ELR (cell line): ENCODE results near the gene ITGB1BP1.

Experiments
- DNase-seq: peaks from one replicate; pipeline ENCODE4 v3.0.0-alpha.2; 2015; ENCODE audit warnings: low read depth

The ITGB1BP1 gene

DNA sequence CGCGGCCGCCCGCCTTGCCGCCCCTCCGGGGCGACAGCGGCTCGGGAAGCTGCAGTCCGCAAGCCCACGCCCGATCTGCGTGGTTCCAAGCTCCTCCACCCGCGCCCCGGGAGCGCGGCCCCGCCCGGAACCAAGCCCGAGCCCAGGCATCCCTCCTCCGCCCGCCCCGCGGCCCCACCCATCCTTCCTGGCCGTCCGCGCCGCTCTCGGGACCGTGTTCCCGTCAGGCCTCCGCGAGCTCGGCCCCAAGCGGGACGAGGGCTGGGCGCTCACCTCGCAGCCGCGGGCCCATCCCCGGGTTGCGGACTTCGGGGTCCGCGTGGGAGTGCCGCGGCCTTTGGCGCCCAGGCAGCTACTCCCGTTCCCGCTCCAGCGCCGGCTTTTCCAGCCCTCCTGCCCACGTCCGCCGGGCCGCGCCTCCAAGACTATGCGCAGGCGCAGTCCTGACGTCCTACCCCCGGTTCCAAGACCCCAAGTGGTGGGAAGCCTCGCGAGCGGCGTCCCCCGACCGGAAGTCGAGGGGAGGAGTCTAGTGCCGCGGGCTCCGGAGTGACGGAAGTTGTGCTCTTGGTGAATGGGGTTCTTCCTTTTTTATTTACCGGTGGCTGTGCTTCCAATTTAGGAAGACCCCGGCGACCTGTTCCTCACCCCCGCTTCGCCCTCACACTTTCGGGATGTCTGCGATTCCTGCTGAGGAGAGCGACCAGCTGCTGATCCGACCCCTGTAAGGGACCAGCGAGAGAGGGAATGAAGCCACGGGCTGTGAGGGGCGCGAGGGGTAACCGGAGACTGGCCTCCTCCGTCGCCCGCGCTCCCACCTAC is at the start of gene ITGB1BP1, which contains the start of gene CPSF3:
Gene ITGB1BP1 (minus strand): TSS at position 429 of the 822 bp plus-strand sequence. CDS start 4,831 bp downstream, outside the sequence.
Gene CPSF3 (plus strand): TSS at position 555 of the 822 bp plus-strand sequence. CDS start 120 bp downstream, at position 675.
- DNase-seq: peak; percentile 97

DNA sequence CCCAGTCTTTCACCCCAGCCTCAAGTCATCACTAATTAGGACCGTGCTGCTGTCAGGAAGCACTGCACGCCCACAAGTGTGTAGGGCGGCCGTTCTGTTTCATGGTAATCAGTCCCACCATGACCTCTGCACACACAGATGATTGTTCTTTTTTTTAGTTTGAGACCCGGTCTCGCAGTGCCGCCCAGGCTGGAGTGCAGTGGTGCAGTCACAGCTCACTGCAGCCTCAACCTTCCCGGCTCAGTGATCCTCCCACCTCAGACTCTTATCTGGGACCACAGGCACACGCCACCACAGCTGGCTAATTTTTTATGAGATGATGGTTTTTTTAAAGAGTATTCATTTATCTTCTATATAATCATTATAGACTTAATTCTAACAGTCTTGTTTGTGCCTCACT is 49.2 kb upstream of the ITGB1BP1 start:
- DNase-seq: no peak

- no peak for DNase-seq
Measured at GRCh38 chr2:9471206-9471605, 47.9 kb upstream of the ITGB1BP1 start.

GRCh38 chr2:9467687-9468086 is 44.4 kb upstream of the ITGB1BP1 start:
- DNase-seq: no peak

GRCh38 chr2:9466147-9466683 is 42.9 kb upstream of the ITGB1BP1 start:
- DNase-seq: no peak

GRCh38 chr2:9465170-9465569 is 41.8 kb upstream of the ITGB1BP1 start:
- no peak for DNase-seq

GRCh38 chr2:9463698-9464034 is 40.3 kb upstream of the ITGB1BP1 start:
- DNase-seq: peak; percentile 54

- no peak for DNase-seq
Measured at GRCh38 chr2:9462886-9463697, 39.8 kb upstream of the ITGB1BP1 start.

- DNase-seq: no peak
Measured at GRCh38 chr2:9462313-9462712, 39.0 kb upstream of the ITGB1BP1 start.

- no peak for DNase-seq
Measured at GRCh38 chr2:9461079-9461478, 37.8 kb upstream of the ITGB1BP1 start.

DNA sequence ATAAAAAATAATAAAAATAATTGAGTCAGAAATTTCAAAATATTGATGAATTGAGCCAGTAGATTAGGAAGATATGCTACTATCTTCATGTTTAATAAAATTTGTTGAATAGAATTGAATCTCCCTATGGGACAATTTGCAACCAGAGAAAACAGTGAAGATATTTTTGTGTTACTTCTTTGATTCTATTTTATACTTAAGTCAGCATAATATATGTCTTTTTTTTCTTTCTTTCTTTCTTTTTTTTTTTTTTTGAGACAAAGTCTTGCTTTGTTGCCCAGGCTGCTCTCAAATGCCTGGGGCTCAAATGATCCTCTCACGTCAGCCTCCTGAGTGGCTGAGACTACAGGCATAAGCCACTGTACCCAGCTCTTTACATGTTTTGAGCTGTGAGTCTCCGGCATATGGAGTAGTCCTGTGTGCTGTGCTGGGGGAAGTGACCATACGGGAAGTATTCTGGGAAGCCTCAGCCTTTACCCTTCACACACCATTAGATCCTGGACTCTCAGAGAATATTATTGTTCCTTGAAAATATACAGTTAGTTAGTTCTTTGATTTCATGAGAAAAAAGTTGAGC is 37.2 kb upstream of the ITGB1BP1 start:
- no peak for DNase-seq

DNA sequence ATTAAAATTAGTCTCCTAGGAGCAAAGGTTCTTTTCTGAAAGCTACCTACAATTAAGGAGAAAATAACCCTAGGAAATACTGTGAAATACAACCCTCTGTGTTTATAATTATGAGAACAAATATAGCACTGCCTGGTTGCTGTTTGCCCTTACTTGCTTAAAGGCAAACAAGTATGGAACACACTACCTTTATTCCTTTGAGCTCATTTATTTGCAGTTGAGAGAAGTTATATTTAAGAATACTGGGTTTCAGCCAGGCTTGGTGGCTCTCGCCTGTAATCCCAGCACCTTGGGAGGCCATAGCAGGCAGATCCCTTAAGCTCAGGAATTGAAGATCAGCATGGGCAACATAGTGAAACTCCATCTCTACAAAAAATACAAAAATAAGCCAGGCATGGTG is 27.9 kb upstream of the ITGB1BP1 start:
- DNase-seq: no peak

- DNase-seq: no peak
Measured at GRCh38 chr2:9445089-9445488, 21.8 kb upstream of the ITGB1BP1 start.

DNA sequence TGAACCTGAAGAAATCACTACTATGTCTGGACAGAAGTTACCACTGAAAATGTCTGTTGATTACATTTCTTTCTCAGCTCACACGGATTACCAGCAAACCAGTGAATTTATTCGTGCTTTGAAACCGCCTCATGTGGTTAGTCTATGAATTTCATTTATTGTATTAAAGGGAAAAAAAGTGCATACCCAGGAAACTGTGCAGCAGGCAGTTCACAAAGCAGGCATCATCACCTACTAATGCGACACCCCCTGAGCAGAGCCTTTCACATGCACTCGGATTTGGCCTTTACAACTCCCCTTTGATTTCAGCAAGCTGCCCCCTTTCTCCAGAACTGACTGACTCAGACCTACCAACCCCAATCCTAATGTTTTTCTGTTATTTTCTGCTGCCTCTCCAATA is 20.2 kb upstream of the ITGB1BP1 start:
- DNase-seq: no peak

DNA sequence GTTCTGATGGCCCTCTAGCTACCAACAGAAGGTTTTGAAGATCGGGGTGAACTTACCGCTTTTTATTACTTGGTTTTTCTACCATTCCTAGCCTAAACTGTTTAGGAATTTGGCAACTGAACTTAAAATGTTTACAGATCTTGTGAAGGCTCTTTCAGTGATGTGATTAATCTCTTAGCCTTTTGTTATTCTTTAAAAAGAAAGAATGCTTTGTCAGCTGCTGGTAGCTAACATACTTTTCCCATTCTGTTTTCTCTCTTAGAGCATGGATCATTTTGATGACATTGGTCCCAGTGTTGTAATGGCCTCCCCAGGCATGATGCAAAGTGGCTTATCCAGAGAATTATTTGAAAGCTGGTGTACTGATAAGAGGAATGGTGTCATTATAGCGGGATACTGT is 18.2 kb upstream of the ITGB1BP1 start:
- DNase-seq: no peak

DNA sequence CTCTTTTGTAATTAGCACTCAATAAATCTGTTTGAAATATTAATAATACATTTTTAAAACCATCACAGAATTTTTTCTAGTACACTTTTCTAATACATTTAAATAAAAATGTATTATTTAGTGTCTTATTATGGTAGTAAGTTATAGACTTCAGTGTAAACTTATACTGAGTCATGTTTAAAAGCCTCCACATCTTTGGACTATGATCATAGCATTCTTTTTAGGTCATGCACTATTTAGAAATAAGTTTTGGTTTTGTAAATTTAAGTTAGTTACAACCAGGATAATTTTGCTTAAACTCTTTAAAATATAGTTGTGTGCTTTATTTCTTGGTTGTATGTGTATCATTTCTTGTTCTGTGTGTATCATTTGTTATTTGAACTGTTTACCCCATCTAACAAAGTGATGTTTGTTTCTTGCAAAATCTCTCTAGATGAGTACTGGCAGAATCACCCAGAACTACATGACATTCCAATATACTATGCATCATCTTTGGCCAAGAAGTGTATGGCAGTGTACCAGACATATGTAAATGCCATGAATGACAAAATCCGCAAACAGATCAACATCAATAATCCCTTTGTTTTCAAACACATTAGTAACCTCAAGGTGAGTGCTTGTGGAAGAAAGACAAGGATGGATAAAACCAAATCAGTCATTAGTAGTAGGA is 16.9 kb upstream of the ITGB1BP1 start:
- DNase-seq: peak; percentile 73

GRCh38 chr2:9439536-9439935 is 16.2 kb upstream of the ITGB1BP1 start:
- peak; percentile 29 for DNase-seq

- no peak for DNase-seq
Measured at GRCh38 chr2:9434489-9434888, 11.2 kb upstream of the ITGB1BP1 start.

DNA sequence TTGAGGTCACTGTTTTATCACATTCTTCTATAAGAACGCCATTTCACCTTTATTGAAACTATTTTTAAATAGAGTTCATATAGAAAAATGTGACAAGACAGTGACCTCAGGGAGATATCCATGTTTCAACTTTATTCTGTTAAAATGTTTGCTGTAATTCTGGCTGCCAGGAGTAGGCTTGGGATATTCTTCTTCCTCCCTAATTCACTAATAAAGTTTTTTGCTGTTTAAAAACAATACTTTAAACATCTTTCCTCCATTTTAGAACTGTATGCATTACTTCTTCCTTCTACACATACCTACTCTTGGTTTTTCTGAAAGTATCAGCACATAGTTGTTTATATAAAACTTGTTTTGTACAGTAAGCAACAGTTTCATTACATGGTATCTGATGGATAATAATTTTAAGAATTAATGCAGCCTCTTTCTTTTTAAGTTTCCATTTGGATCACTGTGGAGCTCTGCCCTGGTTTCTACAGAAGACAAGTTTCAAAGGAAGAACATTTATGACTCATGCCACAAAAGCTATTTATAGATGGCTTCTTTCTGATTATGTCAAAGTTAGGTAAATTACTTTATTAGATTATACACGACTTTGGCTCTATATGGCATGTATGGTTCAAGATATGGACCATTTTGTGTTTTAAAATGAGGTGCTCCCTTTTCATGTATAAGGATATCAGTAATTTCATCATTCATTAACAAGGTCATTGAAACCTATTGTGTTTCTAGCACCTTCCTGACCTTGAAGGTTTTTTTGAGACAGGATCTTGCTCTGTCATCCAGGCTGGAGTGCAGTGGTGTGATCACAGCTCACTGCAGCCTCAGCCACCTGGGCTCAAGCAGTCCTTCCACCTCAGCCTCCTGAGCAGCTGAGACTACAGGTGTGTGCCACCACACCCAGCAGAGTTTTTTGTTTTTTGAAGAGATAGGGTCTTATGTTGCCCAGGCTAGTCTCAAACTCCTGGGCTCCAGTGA is 7.3 kb upstream of the ITGB1BP1 start:
- DNase-seq: peak; percentile 32

DNA sequence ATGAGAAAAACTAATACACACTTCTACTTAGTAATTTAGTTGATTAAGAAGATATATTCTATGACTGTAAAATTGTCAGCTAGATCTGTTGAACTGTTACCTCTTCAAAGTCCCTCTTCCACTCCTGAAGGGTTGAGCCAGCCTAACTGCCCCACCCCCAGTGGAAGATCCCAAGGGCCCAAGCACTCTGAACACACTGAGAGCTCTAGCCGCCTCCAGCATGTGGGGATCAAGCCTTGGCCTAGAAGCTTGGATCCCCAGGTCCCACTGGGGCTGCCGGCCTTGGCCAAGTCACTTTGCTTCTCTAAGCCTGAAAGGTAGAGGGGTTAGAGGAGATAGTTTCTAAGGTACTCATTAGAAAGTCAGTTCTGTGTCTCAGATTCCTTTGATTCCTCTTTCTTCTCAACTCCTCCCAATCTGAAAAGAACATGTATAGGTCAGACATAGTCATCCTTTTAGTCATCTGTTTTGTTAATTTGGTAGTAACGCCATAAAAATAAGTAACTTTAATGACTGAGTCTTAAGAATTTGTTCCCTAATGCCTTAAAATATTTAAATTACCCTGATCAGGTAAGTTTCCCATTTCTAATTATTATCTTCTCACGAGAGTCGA is 5.7 kb upstream of the ITGB1BP1 start:
- peak; percentile 55 for DNase-seq
